PFSK-1 (cell line): ENCODE measurements around the gene OPRD1.

Experiments
- POLR2AphosphoS5 ChIP-seq: IDR thresholded peaks from 2 replicates; pipeline ENCODE4 v1.6.1; 2012; ENCODE audit warnings: low read depth, mild to moderate bottlenecking, control low read depth, low read length, moderate library complexity
- TAF1 ChIP-seq: IDR thresholded peaks from 2 replicates; pipeline ENCODE4 v1.6.1; 2012; ENCODE audit warnings: low read length, control low read depth, borderline replicate concordance; ENCODE audit not compliant: insufficient read depth
- TF ChIP-seq, protein P1 (sequence below), 2 experiments: IDR thresholded peaks; 2 replicates each; pipeline versions ENCODE4 v1.6.1 to v1.8.0; 2011 to 2012; ENCODE audit warnings: low read depth in 2 of 2, low read length in 2 of 2, control low read depth in 1 of 2, inconsistent platforms in 1 of 2, mild to moderate bottlenecking in 1 of 2, moderate library complexity in 1 of 2; ENCODE audit not compliant: insufficient read depth in 1 of 2

- TF ChIP-seq, protein P1, sequence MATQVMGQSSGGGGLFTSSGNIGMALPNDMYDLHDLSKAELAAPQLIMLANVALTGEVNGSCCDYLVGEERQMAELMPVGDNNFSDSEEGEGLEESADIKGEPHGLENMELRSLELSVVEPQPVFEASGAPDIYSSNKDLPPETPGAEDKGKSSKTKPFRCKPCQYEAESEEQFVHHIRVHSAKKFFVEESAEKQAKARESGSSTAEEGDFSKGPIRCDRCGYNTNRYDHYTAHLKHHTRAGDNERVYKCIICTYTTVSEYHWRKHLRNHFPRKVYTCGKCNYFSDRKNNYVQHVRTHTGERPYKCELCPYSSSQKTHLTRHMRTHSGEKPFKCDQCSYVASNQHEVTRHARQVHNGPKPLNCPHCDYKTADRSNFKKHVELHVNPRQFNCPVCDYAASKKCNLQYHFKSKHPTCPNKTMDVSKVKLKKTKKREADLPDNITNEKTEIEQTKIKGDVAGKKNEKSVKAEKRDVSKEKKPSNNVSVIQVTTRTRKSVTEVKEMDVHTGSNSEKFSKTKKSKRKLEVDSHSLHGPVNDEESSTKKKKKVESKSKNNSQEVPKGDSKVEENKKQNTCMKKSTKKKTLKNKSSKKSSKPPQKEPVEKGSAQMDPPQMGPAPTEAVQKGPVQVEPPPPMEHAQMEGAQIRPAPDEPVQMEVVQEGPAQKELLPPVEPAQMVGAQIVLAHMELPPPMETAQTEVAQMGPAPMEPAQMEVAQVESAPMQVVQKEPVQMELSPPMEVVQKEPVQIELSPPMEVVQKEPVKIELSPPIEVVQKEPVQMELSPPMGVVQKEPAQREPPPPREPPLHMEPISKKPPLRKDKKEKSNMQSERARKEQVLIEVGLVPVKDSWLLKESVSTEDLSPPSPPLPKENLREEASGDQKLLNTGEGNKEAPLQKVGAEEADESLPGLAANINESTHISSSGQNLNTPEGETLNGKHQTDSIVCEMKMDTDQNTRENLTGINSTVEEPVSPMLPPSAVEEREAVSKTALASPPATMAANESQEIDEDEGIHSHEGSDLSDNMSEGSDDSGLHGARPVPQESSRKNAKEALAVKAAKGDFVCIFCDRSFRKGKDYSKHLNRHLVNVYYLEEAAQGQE (IDR thresholded peaks at IDR 0.05; ENCODE audit: insufficient read depth in 1 of 2, low read depth in 2 of 2, low read length in 2 of 2), result no peak
- TF ChIP-seq POLR2AphosphoS5, result no peak
- no peak for TF ChIP-seq TAF1
Measured at GRCh38 chr1:28890435-28890834, 78.5 kb downstream of the OPRD1 start.
